GM08714 (cell line): ENCODE results near the gene ERGIC1.
A peak's percentile ranks its signal among the peaks of the same experiment; 100 is the strongest.

Source experiments
- H3K4me3 ChIP-seq: fragments of 200-500 bp; sonication (Bioruptor generic); 2 replicates; pipeline ENCODE4 v1.5.1; 2014; ENCODE audit warnings: mild to moderate bottlenecking, low read length, inconsistent platforms
- ZNF274 ChIP-seq: IDR thresholded peaks from 2 replicates; pipeline ENCODE4 v1.6.1; 2012; ENCODE audit warnings: mild to moderate bottlenecking, low read depth, low read length

The ERGIC1 gene

GRCh38 chr5:172795318-172795977 lies 38.6 kb upstream of the ERGIC1 start:
- no peak overlapping the region for H3K4me3 ChIP-seq
- TF ChIP-seq ZNF274: no peak

- no peak for TF ChIP-seq ZNF274
Observed at GRCh38 chr5:172796306-172796705, 37.7 kb upstream of the ERGIC1 start.

GRCh38 chr5:172797771-172798191 lies 36.3 kb upstream of the ERGIC1 start:
- H3K4me3 ChIP-seq: no peak overlapping the region
- no peak for TF ChIP-seq ZNF274

More at GRCh38 chr5:172796306-172796705, 37.7 kb upstream of the ERGIC1 start:
- no peak overlapping the region for H3K4me3 ChIP-seq

- no peak for TF ChIP-seq ZNF274
- no peak overlapping the region for H3K4me3 ChIP-seq
Observed at GRCh38 chr5:172798422-172799215, 35.4 kb upstream of the ERGIC1 start.

GRCh38 chr5:172799416-172799815 lies 34.6 kb upstream of the ERGIC1 start:
- no peak for TF ChIP-seq ZNF274

GRCh38 chr5:172800088-172800551 lies 33.9 kb upstream of the ERGIC1 start:
- H3K4me3 ChIP-seq: no peak overlapping the region
- TF ChIP-seq ZNF274: no peak

More at GRCh38 chr5:172799416-172799815, 34.6 kb upstream of the ERGIC1 start:
- no peak overlapping the region for H3K4me3 ChIP-seq

- no peak for TF ChIP-seq ZNF274
- no peak overlapping the region for H3K4me3 ChIP-seq
Observed at GRCh38 chr5:172801179-172801671, 32.8 kb upstream of the ERGIC1 start.

GRCh38 chr5:172802112-172802511 lies 31.9 kb upstream of the ERGIC1 start:
- TF ChIP-seq ZNF274: no peak
- no peak overlapping the region for H3K4me3 ChIP-seq

- H3K4me3 ChIP-seq: no peak overlapping the region
- no peak for TF ChIP-seq ZNF274
Observed at GRCh38 chr5:172802567-172803176, 31.4 kb upstream of the ERGIC1 start.

- no peak overlapping the region for H3K4me3 ChIP-seq
- no peak for TF ChIP-seq ZNF274
Observed at GRCh38 chr5:172805018-172805683, 28.9 kb upstream of the ERGIC1 start.

GRCh38 chr5:172805736-172806255 lies 28.3 kb upstream of the ERGIC1 start:
- TF ChIP-seq ZNF274: no peak
- no peak overlapping the region for H3K4me3 ChIP-seq

GRCh38 chr5:172806897-172807672 lies 27.0 kb upstream of the ERGIC1 start:
- TF ChIP-seq ZNF274: no peak
- peak overlapping the region; percentile 25; the same call in 1 of the 2 replicates for H3K4me3 ChIP-seq

GRCh38 chr5:172807766-172808311 lies 26.2 kb upstream of the ERGIC1 start:
- peak overlapping the region; percentile 25; the same call in 1 of the 2 replicates for H3K4me3 ChIP-seq

More at GRCh38 chr5:172807766-172808311, 26.2 kb upstream of the ERGIC1 start:
- no peak for TF ChIP-seq ZNF274
